NCI-H187 treated with DMSO at 0.1 percent for 48 hours (cell line): ENCODE measurements around the gene SUSD2.
"Not testable (repeated sequence)": the region's sequence is repeated elsewhere in the genome, so short reads cannot be mapped to it uniquely, and the experiment has no call there.

Experiments used
- DNase-seq: peaks from one replicate; lab custom pipeline; 2025; lab: John Stamatoyannopoulos, UW

The SUSD2 gene

GRCh38 chr22:24176040-24176439 lies 5.2 kb upstream of the SUSD2 start:
- DNase-seq = no peak

GRCh38 chr22:24176630-24177029 lies 4.7 kb upstream of the SUSD2 start:
- DNase-seq = no peak

DNA sequence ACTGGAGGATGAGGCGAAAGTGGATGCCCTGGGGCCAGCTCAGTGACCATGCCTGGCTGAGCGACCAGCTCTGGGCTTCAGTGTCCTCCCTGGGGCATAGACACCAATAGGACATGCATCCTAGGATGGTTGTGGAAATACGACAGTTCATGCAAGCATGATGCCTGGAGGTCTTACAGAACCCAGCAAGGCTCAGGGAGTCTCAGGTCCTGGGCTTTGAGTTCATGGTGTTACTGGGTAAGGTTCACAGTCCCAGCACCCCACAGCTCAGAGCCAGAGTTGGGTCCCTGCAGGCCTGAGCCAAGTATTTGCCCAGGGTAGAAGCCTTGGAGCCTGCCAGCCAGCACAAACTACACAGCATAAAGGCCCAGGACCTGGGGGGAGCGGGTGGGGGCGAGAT lies 4.2 kb upstream of the SUSD2 start:
- DNase-seq = no peak

DNA sequence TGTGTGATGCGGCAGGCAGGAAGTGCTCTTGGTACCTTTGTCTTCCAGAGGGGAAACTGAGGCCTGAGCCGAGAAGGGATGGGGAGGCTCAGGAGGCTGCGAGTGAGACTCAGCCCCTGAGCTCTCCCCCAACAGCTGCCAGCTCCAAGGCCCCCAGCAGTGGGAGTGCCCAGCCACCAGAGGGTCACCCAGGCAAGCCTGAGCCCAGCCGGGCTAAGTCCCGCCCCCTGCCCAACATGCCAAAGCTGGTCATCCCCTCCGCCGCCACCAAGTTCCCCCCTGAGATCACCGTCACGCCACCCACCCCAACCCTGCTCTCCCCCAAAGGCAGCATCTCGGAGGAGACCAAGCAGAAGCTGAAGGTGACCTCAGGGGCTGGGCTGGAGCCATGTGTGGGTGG lies 3.8 kb upstream of the SUSD2 start:
- DNase-seq = no peak

GRCh38 chr22:24178021-24178431 lies 3.3 kb upstream of the SUSD2 start:
- no peak for DNase-seq

DNA sequence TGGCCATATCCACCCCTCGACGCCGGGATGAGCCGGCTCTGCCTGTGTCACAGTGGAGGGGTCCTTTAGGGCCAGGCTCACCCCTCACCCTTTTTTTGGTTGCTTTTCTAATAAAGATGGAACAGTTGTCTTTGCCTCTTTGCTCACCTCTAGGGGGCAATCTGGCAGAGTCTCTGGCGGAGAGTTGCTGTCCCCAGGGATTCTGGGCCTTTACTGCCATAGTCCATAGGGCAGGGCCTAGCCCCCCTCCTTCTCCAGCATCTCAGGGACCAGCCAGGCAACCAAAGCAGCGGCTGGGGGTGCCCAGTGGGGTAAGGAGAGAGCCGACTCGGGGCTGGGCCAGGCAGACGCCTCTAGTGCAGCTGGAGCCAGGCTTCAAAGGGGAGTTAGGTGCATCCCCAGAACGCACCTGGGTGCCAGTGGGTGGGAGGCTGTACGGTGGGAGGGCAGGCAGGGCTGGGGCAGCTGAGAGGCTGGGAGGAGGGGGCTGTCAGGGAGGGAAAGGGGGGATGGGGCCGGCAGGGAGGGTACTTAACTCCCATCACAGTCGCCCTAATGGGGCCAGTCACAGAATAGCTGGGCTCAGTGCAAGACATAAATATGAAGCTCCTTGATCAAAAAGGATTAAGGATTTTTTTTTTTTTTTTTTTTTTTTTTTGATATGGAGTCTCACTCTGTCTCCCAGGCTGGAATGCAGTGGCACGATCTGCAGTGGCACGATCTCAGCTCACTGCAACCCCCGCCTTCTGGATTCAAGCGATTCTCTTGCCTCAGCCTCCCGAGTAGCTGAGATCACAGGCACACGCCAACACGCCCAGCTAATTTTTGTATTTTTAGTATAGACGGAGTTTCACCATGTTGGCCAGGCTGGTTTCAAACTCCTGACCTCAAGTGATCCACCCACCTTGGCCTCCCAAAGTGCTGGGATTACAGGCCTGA lies 2.5 kb upstream of the SUSD2 start:
- DNase-seq = no peak

DNA sequence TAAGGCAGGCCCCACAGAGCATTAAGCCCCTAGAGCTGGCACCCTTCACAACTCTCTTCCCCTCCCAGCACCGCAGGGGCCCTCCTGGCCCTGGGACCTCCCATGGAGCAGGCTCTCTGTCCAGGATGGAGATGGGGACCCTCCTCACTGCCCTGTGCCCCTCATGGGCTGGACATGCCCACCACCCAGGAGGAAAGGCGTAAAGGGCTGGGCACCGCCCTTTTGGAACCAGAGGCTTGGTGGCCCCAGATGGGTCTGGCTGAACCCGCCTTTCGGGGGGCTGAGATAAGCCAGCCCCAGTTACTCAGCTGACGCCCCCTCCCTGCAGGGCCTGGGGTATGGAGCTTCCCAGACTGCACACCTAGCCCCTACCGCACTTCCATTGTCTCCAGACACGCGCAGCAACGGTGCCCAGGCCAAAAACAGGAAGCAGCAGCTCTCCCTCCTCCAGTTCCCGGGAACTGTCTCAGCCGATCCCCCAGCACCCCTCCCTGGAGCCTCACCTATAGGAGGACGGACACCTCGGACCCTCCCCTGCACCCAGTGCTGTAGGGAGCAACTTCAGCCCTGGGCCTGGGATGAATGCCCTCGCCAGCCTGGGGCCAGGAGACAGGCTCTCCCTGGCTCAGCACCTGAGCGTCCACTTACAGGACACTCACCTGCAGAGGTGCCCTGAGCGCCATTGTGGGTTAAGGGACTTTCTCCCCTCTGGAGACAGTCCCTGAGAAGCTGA lies 1.6 kb upstream of the SUSD2 start:
- no peak for DNase-seq

- DNase-seq = no peak
Observed at GRCh38 chr22:24180316-24181087, 785 bp upstream of the SUSD2 start.

- DNase-seq = no peak
Observed at GRCh38 chr22:24181996-24182899, 961 bp downstream of the SUSD2 start.

- not testable (repeated sequence) for DNase-seq
Observed at GRCh38 chr22:24182900-24183246, 1.6 kb downstream of the SUSD2 start.

- DNase-seq = no peak
Observed at GRCh38 chr22:24183321-24184031, 2.2 kb downstream of the SUSD2 start.

GRCh38 chr22:24184057-24184798 lies 2.9 kb downstream of the SUSD2 start:
- no peak for DNase-seq

DNA sequence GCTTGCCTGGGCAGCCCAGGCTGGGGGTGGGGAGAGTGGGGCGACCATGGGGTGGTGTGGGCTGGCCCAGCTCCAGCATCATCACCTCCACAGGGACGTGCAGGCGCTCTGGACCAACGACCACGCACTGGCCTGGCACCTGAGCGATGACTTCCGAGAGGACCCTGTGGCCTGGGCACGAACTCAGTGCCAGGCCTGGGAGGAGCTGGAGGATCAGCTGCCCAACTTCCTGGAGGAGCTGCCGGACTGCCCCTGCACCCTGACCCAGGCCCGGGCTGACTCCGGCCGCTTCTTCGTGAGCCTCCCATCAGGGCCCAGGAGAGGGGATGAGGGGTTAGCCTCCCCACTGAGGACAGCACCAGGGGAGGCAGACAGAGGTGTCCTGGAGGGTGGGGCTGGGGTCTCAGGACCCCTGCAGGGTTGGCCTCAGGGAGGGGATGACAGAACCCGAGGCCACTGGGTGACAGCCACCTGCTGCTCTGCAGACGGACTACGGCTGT lies 3.8 kb downstream of the SUSD2 start:
- DNase-seq = no peak

- DNase-seq = no peak
Observed at GRCh38 chr22:24185501-24186351, 4.4 kb downstream of the SUSD2 start.

- no peak for DNase-seq
Observed at GRCh38 chr22:24186352-24186740, 5.1 kb downstream of the SUSD2 start.

DNA sequence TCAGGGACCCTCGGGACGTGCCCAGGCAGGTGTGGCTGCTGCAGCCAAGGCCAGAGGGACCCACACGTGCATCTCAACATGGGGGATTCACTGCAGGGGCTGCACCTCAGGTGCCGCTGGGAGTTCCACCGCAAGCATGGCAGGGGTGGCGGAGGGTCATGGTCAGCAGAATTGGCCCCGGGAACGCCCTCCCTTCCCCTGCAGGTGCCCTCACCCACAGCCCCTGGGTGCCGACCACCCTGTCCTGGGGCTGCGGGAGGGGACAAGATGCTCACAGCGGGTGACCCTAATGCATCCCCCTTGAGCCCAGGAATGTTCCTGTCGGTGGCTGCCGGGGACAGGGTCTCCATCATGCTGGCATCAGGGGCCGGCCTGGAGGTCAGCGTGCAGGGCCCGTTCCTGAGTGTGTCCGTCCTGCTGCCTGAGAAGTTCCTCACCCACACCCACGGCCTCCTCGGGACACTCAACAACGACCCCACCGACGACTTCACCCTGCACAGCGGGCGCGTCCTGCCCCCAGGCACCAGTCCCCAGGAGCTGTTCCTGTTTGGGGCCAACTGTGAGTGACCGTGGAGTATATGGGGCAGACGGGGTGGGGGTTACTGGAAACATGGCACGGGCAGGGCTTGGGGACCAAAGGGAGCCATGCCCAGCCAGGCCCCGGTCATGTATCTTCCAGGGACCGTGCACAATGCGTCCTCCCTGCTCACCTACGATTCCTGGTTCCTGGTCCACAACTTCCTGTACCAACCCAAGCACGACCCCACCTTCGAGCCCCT lies 5.8 kb downstream of the SUSD2 start:
- DNase-seq = no peak

DNA sequence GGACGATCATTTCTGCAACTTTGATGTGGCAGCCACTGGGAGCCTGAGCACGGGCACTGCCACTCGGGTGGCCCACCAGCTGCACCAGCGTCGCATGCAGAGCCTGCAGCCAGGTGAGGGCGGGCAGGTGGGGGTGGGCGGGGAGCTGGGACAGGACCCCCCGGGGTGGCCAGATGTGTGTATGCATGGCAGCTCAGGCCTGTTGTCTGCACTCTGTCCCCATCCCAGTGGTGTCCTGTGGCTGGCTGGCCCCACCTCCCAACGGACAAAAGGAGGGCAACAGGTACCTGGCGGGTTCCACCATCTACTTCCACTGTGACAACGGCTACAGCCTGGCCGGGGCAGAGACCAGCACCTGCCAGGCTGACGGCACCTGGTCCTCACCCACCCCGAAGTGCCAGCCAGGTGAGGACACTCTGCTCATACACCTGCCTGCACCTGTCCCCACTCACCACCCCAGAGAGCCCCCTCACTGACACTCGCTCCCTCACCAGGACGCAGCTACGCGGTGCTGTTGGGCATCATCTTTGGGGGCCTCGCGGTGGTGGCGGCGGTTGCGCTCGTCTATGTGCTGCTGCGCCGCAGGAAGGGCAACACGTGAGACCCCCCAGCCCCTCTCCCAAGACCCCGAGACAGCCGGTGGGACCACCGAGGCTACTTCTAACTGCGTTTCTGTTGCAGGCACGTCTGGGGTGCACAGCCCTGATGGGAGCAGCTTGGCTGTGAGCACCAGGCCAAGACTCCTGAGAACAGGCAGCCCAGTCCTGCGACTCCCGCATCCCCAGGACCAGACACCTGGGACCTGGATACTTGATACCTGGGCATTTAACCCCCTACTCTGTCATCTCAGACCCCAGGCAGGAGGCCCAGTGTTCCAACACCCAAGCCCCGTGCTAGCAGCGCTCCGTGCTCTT lies 6.7 kb downstream of the SUSD2 start:
- DNase-seq = no peak
